ENCODE measurements around the gene APOL3. TPM values are rescaled to one million over a fixed set of nuclear protein-coding genes. Genes with fewer than 3 reads are reported as not detected.
A peak's percentile ranks its signal among the peaks of the same experiment; 100 is the strongest.

APOL3 gene
- total and polyA plus RNA-seq, 2 of the 13 experiments (the other 11 are each of a cell fraction or from before 2014, with no cell fraction given), result 3.8 to 5.4 TPM

GRCh38 chr22:36194971-36195370 lies 34.4 kb upstream of the APOL3 start (continued):
- TF ChIP-seq ARID5B (CRISPR knock-in tag; IDR thresholded peaks at IDR 0.05) (peak; percentile 11; the same call in 1 of the 2 replicates), CTCF (CRISPR knock-in tag; IDR thresholded peaks at IDR 0.05) (peak; percentile 85), LBX2 (CRISPR knock-in tag; IDR thresholded peaks at IDR 0.05; ENCODE audit: borderline replicate concordance) (no peak), ZNF687 (CRISPR knock-in tag; IDR thresholded peaks at IDR 0.05) (peak; percentile 19; the same call in 1 of the 2 replicates)

Data from HepG2 (cell line).